Activated CD4-positive, alpha-beta T cell treated with anti-CD3 and anti-CD28 coated beads, Interleukin-2, amount 50 U/mL, for 1 hour (primary cell): ENCODE data around the gene RRP1B.
"Not testable (repeated sequence)": the region's sequence is repeated elsewhere in the genome, so short reads cannot be mapped to it uniquely, and the experiment has no call there.

Source experiments
- DNase-seq: peaks from one replicate; pipeline ENCODE4 v3.0.0-alpha.2; 2020

The RRP1B gene, protein sequence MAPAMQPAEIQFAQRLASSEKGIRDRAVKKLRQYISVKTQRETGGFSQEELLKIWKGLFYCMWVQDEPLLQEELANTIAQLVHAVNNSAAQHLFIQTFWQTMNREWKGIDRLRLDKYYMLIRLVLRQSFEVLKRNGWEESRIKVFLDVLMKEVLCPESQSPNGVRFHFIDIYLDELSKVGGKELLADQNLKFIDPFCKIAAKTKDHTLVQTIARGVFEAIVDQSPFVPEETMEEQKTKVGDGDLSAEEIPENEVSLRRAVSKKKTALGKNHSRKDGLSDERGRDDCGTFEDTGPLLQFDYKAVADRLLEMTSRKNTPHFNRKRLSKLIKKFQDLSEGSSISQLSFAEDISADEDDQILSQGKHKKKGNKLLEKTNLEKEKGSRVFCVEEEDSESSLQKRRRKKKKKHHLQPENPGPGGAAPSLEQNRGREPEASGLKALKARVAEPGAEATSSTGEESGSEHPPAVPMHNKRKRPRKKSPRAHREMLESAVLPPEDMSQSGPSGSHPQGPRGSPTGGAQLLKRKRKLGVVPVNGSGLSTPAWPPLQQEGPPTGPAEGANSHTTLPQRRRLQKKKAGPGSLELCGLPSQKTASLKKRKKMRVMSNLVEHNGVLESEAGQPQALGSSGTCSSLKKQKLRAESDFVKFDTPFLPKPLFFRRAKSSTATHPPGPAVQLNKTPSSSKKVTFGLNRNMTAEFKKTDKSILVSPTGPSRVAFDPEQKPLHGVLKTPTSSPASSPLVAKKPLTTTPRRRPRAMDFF

DNA sequence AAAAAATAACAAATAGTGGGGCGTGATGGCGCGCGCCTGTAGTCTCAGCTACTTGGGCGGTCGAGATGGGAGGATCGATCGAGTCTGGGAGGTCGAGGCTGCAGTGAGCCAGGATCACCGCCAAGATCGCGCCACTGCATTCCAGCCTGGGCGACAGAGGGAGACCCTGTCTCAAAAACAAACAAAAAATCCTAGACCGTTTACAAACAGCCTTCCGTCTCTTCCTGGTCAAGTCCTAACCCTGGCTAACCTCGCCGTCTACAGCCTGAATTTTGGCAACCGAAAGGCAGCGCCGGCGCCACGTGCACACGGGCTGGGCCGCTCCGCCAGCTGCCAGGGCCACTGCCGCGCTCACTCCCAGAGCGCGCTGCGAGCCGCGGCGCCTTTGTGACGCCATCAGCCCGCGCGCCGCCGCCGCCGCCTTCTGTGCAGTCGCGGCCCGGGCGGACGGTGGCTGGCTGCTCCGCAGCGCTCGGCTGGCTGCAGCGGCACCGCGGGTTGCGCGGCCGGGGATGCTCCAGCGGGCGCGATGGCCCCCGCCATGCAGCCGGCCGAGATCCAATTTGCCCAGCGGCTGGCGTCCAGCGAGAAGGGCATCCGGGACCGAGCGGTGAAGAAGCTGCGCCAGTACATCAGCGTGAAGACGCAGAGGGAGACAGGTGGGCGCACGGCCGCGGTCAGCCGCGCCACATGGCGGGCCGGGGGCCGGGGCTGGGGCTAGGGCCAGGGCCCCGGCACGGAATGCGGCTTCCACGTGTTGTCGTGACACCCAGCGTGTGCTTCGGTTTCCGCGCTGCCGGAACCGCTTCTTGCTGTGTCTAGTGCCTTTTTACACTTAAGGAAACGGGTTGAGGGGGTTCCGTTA, at the start of gene RRP1B, which contains the start of gene HSF2BP:
Gene RRP1B, plus strand, starts transcription at position 425 of the 865 bp plus-strand sequence. Its CDS starts 105 bp downstream, at position 530.
Gene HSF2BP, minus strand, starts transcription at position 353 of the 865 bp plus-strand sequence. CDS start 1,392 bp downstream, outside the sequence.
- peak; percentile 78 for DNase-seq

DNA sequence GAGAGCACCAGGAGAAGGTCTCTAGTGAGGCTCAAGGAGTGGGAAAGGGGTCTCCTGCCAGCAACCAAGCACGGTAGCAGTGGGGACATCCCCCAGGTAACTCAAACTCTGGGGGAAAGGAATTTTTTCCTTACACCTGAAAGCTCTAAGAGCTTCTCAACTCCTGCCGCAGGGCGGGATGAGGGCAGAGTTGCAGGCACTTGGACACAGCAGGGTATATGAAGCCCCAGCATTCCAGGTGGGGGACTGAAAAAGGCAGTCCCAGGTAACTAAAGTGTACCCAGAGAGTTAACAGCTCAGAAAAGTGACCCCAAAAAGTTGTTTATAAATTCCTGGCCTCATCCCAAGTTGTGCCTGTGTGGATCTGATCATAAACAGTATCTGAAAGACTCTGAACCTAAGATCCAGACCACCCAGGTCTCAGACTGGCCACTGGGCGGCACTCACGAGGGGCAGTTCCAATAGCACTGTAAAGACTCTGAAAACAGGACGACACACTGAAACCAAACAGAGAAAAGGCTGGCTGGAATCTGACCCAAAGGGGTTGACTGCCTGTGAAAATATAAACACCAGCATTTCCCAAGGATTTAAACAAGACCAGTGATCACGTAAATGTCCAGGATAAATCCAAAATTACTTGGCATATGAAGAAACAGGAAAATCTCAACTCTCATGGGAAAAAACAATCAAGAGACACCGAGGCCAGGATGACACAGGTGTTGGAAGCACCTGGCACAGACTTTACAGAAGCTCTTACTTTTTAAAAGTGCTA, 47.6 kb upstream of the RRP1B start:
- DNase-seq, result no peak

DNA sequence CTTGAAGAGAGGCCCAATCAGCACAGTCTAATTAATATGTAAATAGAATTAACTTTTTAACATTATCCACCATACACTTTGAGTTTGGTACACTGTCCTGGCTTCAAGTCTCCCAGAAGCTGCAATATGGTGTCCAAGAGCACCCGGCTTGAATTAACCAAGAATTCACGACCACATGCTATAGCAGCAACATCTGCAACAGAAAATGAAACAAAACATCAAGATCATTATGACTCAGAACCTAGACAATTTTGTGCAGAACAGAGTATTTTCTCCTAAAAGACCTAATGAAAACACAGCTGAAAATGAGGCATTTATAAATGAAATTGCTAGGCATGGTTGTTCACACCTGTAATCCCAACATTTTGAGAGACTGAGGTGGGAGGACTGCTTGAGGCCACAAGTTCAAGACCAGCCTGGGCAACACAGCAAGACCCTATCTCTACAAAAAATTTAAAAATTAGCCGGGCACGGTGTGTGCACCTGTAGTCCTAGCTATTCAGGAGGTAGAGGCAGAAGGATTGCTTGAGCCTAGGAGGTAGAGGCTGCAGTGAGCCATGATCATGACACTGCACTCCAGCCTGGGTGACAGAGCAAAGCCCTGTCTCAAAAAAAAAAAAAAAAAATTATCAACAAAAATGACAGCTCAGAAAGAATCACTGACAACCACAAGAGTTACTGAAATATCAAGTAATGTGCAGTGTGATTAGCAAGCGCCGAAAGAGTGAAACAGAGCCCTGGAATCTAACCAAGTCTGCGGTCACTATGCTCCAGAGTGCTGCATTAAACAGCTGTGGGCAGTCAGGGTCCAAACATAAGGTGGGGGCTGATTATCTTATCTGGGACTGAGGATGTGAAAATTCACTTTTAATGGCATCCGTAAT, 45.4 kb upstream of the RRP1B start:
- no peak for DNase-seq

DNA sequence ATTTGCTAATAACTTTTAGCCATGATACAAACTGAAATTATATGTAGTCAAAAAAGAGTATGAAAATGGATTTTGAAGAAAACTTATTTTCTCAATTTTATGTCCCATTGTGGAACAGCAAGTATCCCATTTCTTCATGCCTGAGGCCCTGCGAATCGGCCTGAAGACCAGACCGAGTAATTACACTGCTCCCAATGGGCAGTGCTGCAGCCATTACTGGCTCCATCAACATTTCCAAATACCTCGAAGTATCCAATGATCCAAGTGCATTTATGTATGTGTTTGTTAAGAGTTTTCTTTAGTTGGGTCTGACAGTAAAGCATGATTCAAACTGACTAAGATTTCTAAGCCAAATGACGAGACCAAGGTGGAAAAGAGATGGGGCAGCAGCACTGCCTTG, 44.5 kb upstream of the RRP1B start:
- no peak for DNase-seq

DNA sequence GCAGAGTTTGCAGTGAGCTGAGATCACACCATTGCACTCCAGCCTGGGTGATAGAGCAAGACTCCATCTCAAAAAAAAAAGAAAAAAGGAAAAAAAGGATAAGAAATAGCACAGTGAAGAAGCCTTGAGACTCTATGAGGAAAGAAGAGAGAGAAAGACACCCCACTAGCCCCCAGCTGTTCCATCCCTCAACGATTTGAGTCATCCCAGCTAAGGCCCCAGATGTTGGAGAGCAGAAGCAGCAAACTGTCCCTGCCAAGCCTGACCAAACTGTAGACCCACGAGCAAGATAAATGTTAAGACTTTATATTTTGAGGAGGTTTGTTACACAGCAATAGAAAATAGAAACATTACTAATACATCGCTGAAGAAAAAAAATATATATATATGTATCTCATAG, 42.5 kb upstream of the RRP1B start:
- not testable (repeated sequence) for DNase-seq

DNA sequence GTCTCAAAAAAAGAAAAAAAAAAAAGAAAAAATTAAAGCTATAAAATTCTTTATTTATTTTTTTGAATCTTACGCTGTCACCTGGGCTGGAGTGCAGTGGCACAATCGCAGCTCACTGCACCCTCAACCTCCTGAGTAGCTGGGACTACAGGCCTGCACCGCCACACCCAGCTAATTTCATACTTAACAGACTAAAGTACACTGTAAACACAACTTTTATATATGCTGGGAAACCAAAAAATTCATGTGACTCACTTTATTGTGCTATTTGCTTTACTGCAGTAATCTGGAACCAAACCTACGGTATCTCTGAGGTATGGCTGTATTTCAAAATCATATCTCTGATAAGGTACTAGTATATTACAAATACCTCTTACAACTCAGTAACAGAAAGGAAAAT, 40.4 kb upstream of the RRP1B start:
- DNase-seq, result no peak

DNA sequence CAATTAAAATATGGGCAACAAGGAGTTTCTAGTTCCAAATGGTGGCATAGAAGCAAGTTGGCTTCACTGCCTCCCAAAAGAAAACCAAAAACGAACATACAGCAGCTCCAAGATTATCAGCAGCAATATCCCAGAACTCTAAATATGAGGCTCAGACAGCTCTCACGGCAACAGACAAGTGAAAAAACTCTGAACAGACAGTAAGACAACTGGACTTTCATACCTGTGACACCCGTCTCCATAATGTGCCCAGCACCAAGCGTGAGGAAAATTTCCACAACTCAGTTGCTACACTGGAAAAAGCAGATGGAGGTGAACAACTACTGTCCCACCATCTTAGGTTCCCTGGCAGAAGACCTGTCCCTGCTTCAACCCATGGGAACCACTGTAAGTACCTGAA, 40.0 kb upstream of the RRP1B start:
- no peak for DNase-seq

DNA sequence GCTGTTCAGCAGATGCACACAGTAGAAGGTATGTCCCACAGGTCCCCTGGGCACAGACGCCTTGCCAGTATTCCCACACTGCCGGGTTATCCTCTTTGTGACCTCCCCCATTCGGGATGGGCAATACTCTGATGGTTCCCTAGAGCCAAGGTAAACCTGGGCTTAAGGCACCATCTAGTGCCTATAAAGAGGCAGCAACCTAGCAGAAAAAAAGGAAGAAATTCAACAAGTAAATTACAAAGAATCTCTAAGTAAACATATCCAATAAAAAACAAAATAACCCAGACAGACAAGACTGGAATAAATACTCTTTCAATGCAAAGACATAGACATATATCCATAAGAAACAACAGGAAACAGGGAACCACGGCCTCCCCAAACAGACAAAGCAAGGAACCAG, 39.5 kb upstream of the RRP1B start:
- no peak for DNase-seq

DNA sequence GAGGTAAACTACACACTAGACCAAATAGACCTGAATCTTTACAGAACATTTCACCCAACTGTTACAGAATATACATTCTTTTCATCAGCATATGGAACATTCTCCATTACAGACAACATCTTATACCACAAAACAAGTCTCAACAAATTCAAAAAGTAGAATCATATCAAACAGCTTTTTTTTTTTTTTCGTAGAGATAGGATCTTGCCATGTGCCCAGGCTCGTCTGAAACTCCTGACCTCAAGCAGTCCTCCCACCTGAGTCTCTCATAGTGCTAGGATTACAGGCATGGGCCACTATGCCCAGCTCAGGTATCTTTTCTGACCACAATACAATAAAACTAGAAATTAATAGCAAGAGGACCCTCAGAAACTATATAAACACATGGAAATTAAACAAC, 36.6 kb upstream of the RRP1B start:
- no peak for DNase-seq

DNA sequence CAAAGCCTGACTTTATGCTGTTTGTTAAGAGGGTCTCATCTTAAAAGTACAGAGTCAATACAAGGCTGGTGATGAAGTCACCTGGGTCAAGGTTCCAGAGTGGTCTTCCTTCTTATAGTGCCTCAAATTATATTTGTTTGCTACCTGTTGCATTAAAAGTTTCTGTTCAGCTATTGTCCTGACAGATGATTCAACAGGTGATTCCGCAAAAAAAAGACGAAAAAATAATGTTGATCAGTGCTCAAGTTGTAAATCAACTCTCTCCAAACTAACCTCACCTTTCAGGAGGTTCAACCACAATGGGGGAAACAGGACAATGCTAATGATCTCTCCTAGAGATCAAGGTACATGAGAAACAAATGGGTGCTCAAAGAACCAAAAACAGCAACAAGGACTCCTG, 35.8 kb upstream of the RRP1B start:
- no peak for DNase-seq

DNA sequence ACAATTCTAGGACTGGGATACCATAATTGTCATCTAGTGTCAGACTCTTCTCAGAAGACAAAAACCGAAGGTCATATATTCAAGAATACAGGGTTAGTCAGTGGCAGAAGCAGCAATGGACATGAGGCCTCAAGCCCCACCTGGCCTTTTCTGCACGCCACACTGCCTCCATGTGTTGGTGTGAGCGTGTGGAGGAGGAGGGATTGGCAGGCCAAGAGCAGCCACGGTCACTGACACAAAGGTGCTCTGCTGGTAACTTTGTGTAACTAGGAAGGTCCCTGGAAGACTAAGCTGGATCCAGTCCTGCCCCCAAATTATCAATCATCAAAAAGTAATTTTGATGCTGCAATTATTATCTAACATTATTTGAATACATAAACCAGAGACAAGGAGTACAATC, 35.0 kb upstream of the RRP1B start:
- DNase-seq, result no peak

DNA sequence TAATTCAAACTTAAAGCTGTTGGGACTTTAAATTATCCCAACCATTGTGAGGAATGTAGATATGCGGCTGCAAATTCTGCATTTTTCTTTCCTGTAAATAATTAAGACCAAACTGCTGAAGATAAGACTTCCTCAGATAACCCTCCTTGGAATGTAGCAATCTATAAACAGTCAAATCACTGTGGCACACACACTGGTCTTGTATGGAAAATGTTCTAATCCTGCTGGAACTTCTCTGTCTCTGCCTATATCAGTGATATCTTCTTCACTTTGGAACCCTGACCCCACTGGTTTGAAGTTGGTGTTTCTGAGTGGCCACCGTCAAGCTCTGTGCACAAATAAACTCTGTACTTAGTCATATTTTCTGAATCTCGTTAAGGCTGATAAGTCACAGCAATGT, 33.0 kb upstream of the RRP1B start:
- DNase-seq, result no peak

DNA sequence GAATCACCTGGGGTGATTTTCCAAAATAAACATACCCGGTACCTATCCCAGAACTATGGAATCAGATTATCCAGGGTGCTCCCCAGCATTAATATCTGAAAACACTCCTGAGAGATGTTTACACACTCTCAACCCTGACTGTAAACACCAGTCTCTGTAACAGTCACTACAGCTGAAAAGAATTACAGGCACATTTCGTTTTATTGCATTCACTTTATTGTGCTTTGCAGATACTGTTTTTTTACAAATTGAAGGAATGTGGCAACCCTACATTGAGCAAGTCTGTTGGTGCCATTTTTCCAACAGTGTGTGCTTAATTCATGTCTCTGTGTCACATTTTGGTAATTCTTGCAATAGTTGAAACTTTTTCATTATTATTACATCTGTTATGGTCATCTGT, 31.8 kb upstream of the RRP1B start:
- DNase-seq, result no peak

DNA sequence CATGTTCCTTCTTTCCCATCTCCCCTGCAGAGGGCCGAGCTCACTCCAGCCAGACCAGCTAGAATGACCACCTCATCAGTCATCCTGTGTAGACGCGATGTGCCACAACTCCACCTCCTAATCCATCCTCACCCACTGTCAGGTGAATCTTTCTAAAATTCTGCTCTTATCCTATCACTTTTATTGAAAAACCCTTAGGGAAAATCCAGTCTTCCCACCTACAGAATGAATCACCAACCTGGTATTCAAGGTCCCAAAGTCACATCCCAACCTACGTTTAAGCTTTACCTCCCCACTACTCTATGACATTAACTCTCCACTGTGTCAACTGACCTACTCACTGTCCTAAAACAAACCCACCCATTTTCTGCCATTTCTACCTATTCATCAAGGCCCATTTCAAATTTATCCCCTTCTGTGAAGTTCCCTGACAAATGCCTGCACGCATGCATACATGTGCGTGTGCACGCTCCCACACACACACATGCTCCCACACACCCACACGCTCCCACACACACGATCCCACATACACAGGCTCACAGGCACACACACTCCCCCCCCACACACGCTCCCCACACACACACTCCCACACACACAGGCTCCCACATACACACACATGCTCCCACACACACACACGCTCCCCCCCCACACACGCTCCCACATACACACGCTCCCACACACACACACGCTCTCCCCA, 27.8 kb upstream of the RRP1B start:
- DNase-seq, result no peak

DNA sequence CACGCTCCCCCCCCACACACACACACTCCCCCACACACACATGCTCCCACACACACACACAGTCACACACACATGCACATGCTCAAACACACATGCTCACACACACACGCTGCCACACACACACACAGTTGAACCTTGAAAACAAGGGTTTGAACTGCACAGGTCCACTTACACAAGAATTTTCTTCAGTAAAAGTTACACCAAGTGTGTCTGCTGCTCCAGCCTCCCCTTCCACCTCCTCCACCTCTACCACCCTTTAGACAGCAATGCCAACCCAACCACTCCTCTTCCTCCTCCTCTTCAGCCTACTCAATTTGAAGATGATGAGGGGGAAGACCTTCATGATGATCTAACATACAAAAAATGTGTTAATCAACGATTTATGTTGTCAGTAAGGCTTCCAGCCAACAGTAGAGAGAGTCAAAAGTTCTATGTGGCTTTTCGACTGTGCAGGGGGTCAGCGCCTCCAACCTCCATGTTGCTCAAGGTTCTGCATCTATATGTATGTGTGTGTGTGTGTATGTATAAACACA, 26.9 kb upstream of the RRP1B start:
- no peak for DNase-seq

DNA sequence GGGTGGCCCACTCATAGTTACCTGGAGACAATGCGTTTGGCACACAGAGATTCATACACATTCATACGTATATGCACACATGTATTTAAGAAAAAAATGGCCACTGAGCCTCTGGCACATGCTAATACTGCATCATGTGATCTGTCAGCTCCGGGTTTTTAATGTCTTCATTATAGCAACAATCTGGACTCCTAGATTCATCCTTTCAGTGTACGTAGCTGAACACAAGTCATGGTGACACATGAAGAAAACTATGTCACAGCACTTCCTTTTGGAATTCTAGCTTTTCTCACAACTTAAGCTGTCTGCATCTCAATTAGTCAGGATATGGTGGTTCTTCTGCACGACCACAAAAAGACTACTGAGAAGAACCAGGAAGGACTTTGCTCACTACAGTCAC, 24.7 kb upstream of the RRP1B start:
- DNase-seq, result no peak

DNA sequence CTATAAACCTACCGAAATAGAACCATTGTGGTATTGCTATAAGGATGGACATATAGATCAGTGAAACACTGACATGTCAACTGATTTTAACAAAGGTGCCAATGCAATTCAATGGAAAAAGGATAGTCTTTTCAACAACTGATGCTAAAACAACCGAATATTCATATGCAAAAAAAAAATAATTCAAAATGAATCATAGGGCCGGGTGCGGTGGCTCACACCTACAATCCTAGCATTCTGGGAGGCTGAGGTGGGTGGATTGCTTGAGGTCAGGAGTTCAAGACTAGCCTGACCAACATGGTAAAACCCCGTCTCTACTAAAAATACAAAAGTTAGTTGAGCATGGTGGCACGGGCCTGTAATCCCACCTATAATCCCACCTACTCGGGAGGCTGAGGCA, 23.9 kb upstream of the RRP1B start:
- no peak for DNase-seq

DNA sequence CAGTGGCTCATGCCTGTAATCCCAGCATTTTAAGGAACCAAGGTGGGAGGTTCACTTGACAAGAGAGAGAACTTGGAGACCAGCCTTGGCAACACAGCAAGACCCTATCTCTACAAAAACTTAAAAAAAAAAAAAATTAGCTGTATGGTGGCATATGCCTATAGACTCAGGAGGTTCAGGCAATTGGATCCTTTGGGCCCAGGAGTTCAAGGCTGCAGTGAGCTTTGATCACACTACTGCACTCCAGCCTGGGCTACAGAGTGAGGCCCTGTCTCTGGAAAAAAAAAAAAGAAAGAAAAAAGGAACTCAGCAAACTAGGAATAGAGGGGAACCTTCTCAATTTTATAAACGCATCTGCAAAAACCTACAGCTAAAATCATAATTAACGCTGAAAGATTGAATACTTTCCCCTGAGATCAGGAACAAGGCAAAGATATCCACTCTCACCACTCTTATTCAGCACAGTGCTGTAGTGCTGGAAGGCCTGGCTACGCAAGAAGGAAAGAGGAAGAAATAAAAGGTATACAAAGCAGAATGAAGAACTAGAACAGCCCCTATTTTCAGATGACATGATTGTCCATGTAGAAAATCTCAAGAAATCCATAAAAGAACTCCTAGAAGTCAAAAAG, 21.7 kb upstream of the RRP1B start:
- no peak for DNase-seq

DNA sequence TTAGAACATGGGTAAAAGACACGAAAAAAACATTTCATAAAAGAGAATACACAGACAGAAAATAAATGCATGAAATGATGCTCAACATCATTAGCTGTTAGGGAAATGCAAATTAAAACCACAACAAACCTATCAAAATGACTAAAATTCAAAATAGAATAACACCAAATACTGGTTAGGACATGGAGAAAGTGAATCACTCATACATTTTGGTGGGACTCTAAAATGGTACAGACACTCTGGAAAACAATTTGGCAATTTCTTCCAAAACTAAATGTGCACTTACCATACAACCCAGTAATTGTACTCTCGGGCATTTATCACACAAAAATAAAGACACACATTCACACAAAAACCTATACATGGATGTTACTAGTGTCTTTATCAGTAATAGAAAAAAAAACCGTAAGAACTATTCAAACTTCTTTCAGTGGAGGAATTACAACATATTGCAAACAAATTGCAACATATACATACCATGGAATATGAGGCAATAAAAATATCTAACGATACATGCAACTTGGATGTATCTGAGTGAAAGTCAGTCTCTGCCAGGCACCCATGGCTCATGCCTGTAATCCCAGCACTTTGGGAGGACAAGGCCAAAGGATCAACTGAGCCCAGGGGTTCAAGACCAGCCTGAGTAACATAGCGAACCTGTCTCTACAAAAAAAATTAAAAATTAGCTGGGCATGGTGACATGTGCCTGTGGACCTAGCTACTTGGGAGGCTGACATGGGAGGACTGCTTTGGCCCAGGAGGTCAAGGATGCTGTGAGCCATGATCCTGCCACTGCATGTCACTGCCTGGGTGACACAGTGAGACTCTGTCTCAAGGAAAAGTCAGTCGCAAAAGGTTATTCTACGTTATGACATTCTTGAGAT, 19.6 kb upstream of the RRP1B start:
- DNase-seq, result no peak
